Ovary (tissue), 9 donors: ENCODE data around the gene CEMP1. TPM values are rescaled to one million over a fixed set of nuclear protein-coding genes. Genes with fewer than 3 reads are reported as not detected.

ENCODE experiments used
- DNase-seq, 5 donors: peaks; one replicate each; pipeline ENCODE4 v3.0.0-alpha.2; 2019 to 2020
- H3K27ac ChIP-seq, 2 donors: fragments of 200-600 bp; one replicate each; pipeline versions ENCODE4 v1.5.1 to v1.8.0; 2019 to 2022
- H3K27me3 ChIP-seq: fragments of 200-600 bp; one replicate; pipeline ENCODE4 v1.8.0; 2022
- H3K36me3 ChIP-seq: fragments of 200-600 bp; sonication (generic); one replicate; pipeline ENCODE4 v1.5.1; 2019
- H3K4me1 ChIP-seq: one replicate; pipeline ENCODE4 v1.8.1; 2013; ENCODE audit warnings: mild to moderate bottlenecking, moderate library complexity; ENCODE audit not compliant: insufficient read depth
- H3K4me3 ChIP-seq: fragments of 200-600 bp; sonication (generic); one replicate; pipeline ENCODE4 v1.5.1; 2017
- H3K9me3 ChIP-seq, 2 donors: fragments of 200-600 bp in 1 of 2; sonication (generic) in 1 of 2; one replicate each; pipeline versions ENCODE4 v1.5.1 to v1.8.1; 2013 to 2019; ENCODE audit warnings: mild to moderate bottlenecking in 1 of 2, moderate library complexity in 1 of 2
- CTCF ChIP-seq, 3 donors: fragments of 450-650 bp in 2 of 3; fragments of 200-600 bp in 1 of 3; IDR thresholded peaks; one replicate each; pipeline versions ENCODE4 v1.5.1 to v1.8.0; 2016 to 2022; ENCODE audit warnings: antibody characterized with exemption in 3 of 3, mild to moderate bottlenecking in 1 of 3
- EP300 ChIP-seq: sonication (generic); formaldehyde crosslinking; IDR thresholded peaks from one replicate; pipeline ENCODE4 v1.6.1; 2017; ENCODE audit warnings: antibody characterized with exemption
- POLR2A ChIP-seq: fragments of 450-650 bp; IDR thresholded peaks from one replicate; pipeline ENCODE4 v1.6.1; 2017; ENCODE audit warnings: antibody characterized with exemption, mild to moderate bottlenecking, moderate library complexity
- WGBS, 3 donors: extraction: QIAGEN DNeasy Blood & Tissue Kit in 1 of 3; methylation state at CpG; one replicate each; pipeline versions ENCODE4 v1.1.5 to v1.1.7; 2013 to 2017; 5-methylcytosine and 5-hydroxymethylcytosine counted together
- intact Hi-C, 4 donors: fragments of 100-400 bp; cut with DNase I; formaldehyde crosslinking; loops; one replicate each; pipeline versions ENCODE4 v1.11.0 to v1.15.1; 2022 to 2023
- polyA plus RNA-seq, 2 donors: library from polyadenylated mRNA; stranded (reverse); fragments of 200-250 nt in 1 of 2; fragments of 350-450 nt in 1 of 2; fragmentation: Illumina TruSeq in 1 of 2; extraction: RNeasy Lipid Tissue Mini Kit (QIAGEN cat#74804) in 1 of 2; gene quantifications; one replicate each; pipeline ENCODE4 v1.2.3, GENCODE V29; 2013 to 2014
- total RNA-seq, 7 donors: library from RNA; depleted of rRNA in 2 of 7; stranded (reverse); fragments of >200 nt in 2 of 7; fragmentation: NEBNext Ultra II Directional in 3 of 7; extraction: Animal tissue kit (Norgen Biotek cat#: 25700) in 3 of 7; gene quantifications; one replicate each; pipeline versions ENCODE4 v1.1.0 to v1.2.4, GENCODE V29; 2016 to 2023
- donor health status: DM: no; HTN: no; CAD: no; lungs with moderate emphysema.
- donor health status: DM: no; HTN: no; CAD: no.
- donor health status: Bipolar disorder and iron deficiency.
- donor health status: DM: yes; HTN: yes; CAD: no.
- donor health status: DM: no; HTN: no; CAD: no.
- donor health status: DM: yes; HTN: yes; CAD: no.

The CEMP1 gene
- total and polyA plus RNA-seq, 9 donors: 0.33 to 1.0 (median 0.37) TPM; not detected in 4

- DNase-seq: no peak
- WGBS, 3 donors: 88 to 92% (median 89%) methylated on average over 13 of the region's 13 CpGs
- no peaks in the 10 kb centered on the region for H3K4me1 ChIP-seq
- no peaks in the 10 kb centered on the region for H3K36me3 ChIP-seq
- intact Hi-C loops: no loop called here
- no peak for TF ChIP-seq CTCF (IDR thresholded peaks at IDR 0.05)
- TF ChIP-seq POLR2A: no peak
- no peak for TF ChIP-seq EP300
- H3K27me3 ChIP-seq: no peaks in the 10 kb centered on the region
- H3K4me3 ChIP-seq: no peak overlapping the region
- H3K9me3 ChIP-seq: no peaks in the 10 kb centered on the region
- H3K27ac ChIP-seq: no peak overlapping the region
Observed at GRCh38 chr16:2492292-2492691, 38.9 kb downstream of the CEMP1 start.

- Histone ChIP-seq H3K4me3 (no peak overlapping the region), H3K36me3 (no peaks in the 10 kb centered on the region), H3K27me3 (no peaks in the 10 kb centered on the region), H3K4me1 (no peaks in the 10 kb centered on the region), H3K27ac (no peak overlapping the region), H3K9me3 (no peaks in the 10 kb centered on the region)
- DNase-seq: no peak
- TF ChIP-seq EP300: no peak
- TF ChIP-seq CTCF (IDR thresholded peaks at IDR 0.05): no peak
- TF ChIP-seq POLR2A: no peak
- intact Hi-C loops: no loop called here
- 89 to 91% (median 89%) methylated on average over 22 to 23 of the region's 23 CpGs for WGBS, 3 donors
Observed at GRCh38 chr16:2490190-2491105, 40.8 kb downstream of the CEMP1 start.

GRCh38 chr16:2489581-2489980, 41.6 kb downstream of the CEMP1 start:
- no peak overlapping the region for H3K27ac ChIP-seq
- DNase-seq: no peak
- TF ChIP-seq CTCF (IDR thresholded peaks at IDR 0.05) (no peak), EP300 (no peak), POLR2A (no peak)
- no peaks in the 10 kb centered on the region for H3K9me3 ChIP-seq
- H3K27me3 ChIP-seq: no peaks in the 10 kb centered on the region
- H3K4me3 ChIP-seq: no peak overlapping the region
- 91 to 93% (median 92%) methylated on average over 16 of the region's 16 CpGs for WGBS, 3 donors
- H3K36me3 ChIP-seq: no peaks in the 10 kb centered on the region
- intact Hi-C loops: no loop called here
- no peaks in the 10 kb centered on the region for H3K4me1 ChIP-seq

GRCh38 chr16:2487903-2488531, 43.2 kb downstream of the CEMP1 start:
- no peak overlapping the region for H3K27ac ChIP-seq
- H3K9me3 ChIP-seq: no peaks in the 10 kb centered on the region
- H3K27me3 ChIP-seq: no peaks in the 10 kb centered on the region
- H3K4me3 ChIP-seq: no peak overlapping the region
- TF ChIP-seq CTCF (IDR thresholded peaks at IDR 0.05) (no peak), EP300 (no peak), POLR2A (no peak)
- no peak for DNase-seq
- peaks cover 9% of the 10 kb centered on the region for H3K4me1 ChIP-seq
- WGBS, 3 donors: 82 to 83% (median 83%) methylated on average over 14 to 15 of the region's 15 CpGs
- H3K36me3 ChIP-seq: no peaks in the 10 kb centered on the region
- intact Hi-C loops: no loop called here
